ENCODE measurements around the gene UBE2M. TPM values are rescaled to one million over a fixed set of nuclear protein-coding genes. Genes with fewer than 3 reads are reported as not detected.
"Not testable (repeated sequence)": the region's sequence is repeated elsewhere in the genome, so short reads cannot be mapped to it uniquely, and the experiment has no call there.

Gene UBE2M
- total RNA-seq, 1 donor from 2014 or later, result 52.8 TPM

DNA sequence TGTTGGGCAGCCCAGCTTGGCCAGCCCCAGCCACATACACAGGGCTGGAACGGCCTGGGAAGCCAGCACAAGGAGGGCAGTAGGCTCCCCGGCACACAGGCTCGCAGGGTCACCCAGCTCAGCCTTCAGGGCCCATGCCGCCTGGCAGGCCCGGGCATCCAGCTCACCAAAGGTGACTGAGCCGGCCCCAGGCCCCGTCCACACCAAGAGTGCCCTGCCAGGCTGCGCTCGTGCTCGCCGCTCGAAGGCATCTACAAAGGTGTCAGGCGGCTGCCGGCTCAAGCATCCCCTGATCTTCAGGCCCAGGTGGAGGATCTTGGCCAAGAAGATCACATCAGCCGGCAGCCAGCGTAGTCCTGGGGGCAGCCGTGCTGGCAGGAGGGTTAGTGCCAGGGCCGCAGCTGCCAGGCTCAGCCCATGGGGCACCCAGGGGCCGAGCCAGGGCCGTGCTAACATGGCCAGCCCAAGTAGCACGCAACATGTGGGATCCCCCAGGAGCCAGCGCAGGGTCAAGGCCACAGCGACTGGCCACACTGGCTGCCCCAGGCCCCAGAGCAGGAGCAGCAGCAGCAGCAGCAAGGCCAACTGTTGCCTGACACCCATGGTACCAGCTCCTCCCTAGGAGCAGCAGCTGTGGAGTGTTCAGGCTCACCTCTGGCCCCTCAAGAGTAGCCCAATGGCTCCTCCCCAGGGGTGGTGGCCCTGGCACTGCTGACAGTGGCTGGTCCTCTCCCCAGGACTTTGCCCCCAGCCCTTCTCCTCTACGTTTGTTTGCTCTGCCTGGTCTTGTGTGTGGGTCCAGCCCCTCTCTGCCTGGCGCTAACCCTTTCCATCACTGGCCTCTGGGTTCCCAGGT lies 46.8 kb downstream of the UBE2M start, which contains the start of gene SLC27A5:
SLC27A5 (minus strand) TSS at position 640 of the 856 bp plus-strand sequence; CDS start at position 603, 37 bp downstream.
- ATAC-seq, result no peak

DNA sequence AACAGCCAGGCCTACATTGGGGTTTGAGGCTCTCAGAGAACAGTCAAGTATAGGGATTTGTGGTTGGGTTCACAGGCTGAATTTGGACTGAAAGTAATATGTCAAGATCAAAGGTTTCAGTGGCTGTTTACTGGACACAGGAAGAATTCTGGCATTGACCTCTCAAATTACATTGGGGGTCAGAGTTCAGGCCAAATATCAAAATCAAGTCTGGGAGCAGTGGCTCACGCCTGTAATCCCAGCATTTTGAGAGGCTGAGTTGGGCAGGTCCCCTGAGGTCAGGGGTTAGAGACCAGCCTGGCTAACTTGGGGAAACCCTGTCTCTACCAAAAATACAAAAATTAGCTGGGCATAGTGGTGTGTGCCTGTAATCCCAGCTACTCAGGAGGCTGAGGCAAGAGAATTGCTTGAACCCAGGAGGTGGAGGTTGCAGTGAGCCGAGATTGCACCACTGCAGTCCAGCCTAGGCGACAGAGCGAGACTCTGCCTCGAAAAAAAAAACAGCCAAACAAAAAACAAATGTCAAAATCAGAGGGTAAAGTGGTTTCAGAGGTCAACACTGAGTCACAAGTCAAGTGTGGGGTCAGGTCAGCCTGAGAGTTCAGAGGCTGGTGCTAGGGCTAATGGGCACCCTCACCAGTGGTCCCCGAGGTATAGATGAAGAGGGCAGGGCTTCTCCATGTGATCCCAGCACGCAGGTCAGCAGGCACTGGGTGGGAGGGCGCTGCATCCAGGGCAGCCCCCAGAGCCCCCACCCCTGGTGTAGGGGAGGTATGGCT lies 48.1 kb downstream of the UBE2M start:
- ATAC-seq, result no peak

DNA sequence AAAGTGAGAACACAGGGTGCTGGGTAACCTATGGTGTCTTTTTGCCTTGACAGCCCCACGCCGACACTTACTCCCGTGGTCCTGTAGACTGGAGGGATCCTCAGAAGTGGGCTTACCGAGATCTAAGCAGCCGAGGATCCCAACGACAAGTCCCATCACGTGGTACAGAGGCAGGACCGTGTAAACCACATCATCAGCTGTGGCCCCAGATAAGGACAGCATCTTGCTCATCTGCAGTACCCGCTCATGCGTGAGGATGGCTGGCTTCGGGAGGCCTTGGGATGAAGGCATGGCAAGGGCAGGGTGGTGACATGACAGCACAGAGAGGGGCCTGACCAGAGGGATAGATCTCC lies 48.7 kb downstream of the UBE2M start:
- no peak for ATAC-seq

DNA sequence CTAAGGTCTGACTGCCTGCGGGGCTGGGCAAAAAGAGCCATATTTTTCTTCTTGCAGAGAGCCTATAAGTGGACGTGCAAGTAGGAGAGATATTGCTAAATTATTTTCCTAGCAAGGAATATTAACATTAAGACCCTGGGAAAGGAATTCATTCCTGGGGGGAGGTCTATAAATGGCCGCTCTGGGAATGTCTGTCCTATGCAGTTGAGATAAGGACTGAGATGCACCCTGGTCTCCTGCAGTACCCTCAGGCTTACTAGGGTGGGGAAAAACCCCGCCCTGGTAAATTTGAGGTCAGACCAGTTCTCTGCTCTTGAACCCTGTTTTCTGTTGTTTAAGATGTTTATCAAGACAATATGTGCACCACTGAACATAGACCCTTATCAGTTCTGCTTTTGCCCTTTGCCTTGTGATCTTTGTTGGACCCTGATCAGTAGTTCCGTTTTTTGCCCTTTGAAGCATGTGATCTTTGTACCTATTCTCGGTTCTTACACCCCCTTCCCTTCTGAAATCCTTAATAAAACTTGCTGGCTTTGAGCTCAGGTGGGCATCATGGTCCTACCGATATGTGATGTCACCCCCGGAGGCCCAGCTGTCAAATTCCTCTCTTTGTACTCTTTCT lies 50.7 kb downstream of the UBE2M start:
- ATAC-seq, result not testable (repeated sequence)

Other genes starting within 250 kb of the UBE2M start
- 2.5 TPM for gene ZSCAN22, start 231.6 kb downstream of the UBE2M start, total RNA-seq
- gene A1BG, start 205.1 kb downstream of the UBE2M start, total RNA-seq, result 3.5 TPM
- gene ZNF497, start 195.9 kb downstream of the UBE2M start, total RNA-seq, result 1.1 TPM
- gene ZNF837, start 177.6 kb downstream of the UBE2M start, total RNA-seq, result 2.7 TPM
- gene RPS5, start 171.3 kb downstream of the UBE2M start, total RNA-seq, result 1,223 TPM
- 14.7 TPM for gene RNF225, start 163.0 kb downstream of the UBE2M start, total RNA-seq
- gene ZNF584, start 150.0 kb downstream of the UBE2M start, total RNA-seq, result 6.5 TPM
- gene ZNF132, start 118.5 kb downstream of the UBE2M start, total RNA-seq, result 1.0 TPM
- 6.0 TPM for gene ZNF324B, start 107.0 kb downstream of the UBE2M start, total RNA-seq
- 9.2 TPM for gene ZNF324, start 91.5 kb downstream of the UBE2M start, total RNA-seq
- 4.7 TPM for gene ZNF446, start 82.3 kb downstream of the UBE2M start, total RNA-seq
- 6.4 TPM for gene SLC27A5, start 46.6 kb downstream of the UBE2M start, total RNA-seq
- gene ZBTB45, start 38.8 kb downstream of the UBE2M start, total RNA-seq, result 8.0 TPM
- 204 TPM for gene TRIM28, start 14.5 kb downstream of the UBE2M start, total RNA-seq
- 98.8 TPM for gene CHMP2A, start 3.5 kb downstream of the UBE2M start, total RNA-seq
- gene MZF1, start 14.7 kb upstream of the UBE2M start, total RNA-seq, result 9.4 TPM